COLO829 (cell line): ENCODE data around the gene HAL.

ENCODE experiments used
- DNase-seq: peaks from one replicate; pipeline ENCODE4 v3.0.0; 2012; ENCODE audit warnings: low spot score

Gene HAL

DNA sequence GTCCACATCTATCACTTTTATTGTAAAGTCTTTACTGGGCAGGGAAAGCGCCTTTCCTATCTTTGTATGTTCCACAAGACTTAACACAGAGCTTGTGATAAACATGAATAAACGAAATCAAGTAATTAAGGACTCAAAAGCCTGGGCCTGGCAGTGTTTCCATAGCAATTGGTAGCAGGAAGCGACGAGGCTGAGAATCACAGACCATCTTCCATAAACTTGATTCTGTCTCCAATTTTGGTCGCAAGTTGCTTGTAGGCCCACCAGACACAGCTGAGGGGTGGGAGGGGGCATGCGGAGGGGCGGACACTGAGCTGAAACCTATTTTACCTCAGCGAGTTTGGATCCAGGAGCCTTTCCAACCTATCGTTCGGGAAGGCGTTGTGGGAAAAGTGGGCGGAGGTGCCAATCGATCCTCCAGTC, 54.0 kb downstream of the HAL start:
- DNase-seq, result no peak

- DNase-seq, result no peak
These were observed 55.6 kb downstream of the HAL start for GRCh38 chr12:95940514-95940913.
